Duodenal mucosa (tissue), 2 donors: ENCODE data around the gene MYH10.

ENCODE experiments used
- H3K27ac ChIP-seq: one replicate; pipeline ENCODE4 v1.7.0; 2013; ENCODE audit warnings: low read depth, low read length
- H3K27me3 ChIP-seq, 2 donors: one replicate each; pipeline ENCODE4 v1.7.0; 2013; ENCODE audit warnings: low read length in 2 of 2, control low read depth in 1 of 2; ENCODE audit not compliant: insufficient read depth in 2 of 2, control insufficient read depth in 1 of 2
- H3K36me3 ChIP-seq, 2 donors: one replicate each; pipeline ENCODE4 v1.7.0; 2013; ENCODE audit warnings: low read length in 2 of 2, control low read depth in 1 of 2; ENCODE audit not compliant: insufficient read depth in 2 of 2, control insufficient read depth in 1 of 2
- H3K4me1 ChIP-seq, 2 donors: one replicate each; pipeline ENCODE4 v1.7.0; 2013; ENCODE audit warnings: low read length in 2 of 2, control low read depth in 1 of 2; ENCODE audit not compliant: insufficient read depth in 2 of 2, control insufficient read depth in 1 of 2
- H3K4me3 ChIP-seq, 2 donors: one replicate each; pipeline ENCODE4 v1.7.0; 2013; ENCODE audit warnings: low read length in 2 of 2, low read depth in 1 of 2
- H3K9ac ChIP-seq, 2 donors: one replicate each; pipeline ENCODE4 v1.7.0; 2013; ENCODE audit warnings: low read length in 2 of 2, low read depth in 1 of 2
- H3K9me3 ChIP-seq, 2 donors: one replicate each; pipeline ENCODE4 v1.7.0; 2013; ENCODE audit warnings: low read length in 2 of 2, control low read depth in 1 of 2; ENCODE audit not compliant: control insufficient read depth in 1 of 2

Gene MYH10

GRCh38 chr17:8464941-8465340 is 165.6 kb downstream of the MYH10 start:
- Histone ChIP-seq H3K36me3 (peaks cover 54 to 83% of the 10 kb centered on the region in 2 donors), H3K9ac (no peak overlapping the region), H3K4me1 (no peaks in the 10 kb centered on the region), H3K27ac (no peak overlapping the region), H3K27me3 (no peaks in the 10 kb centered on the region), H3K4me3 (no peak overlapping the region), H3K9me3 (no peaks in the 10 kb centered on the region)

DNA sequence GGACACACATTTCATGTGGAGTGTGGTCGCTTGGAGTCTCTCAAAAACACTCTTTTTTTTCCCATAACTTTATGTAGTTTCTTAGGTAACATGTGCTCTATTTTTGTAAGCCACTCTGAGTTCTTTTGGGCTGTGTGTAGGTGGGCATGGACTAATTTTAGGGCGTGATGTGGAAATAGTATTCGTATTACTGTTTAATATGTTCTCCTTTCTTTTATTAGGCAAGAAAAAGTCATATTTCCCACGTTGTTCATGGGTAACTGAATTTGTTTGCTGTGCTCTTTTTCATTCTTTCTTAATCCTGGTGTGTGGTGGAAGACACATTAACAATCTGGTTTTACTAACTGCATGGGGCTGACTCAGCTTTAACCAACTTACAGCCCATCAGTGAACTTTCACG is 167.4 kb downstream of the MYH10 start:
- Histone ChIP-seq H3K9me3 (no peaks in the 10 kb centered on the region), H3K4me1 (no peaks in the 10 kb centered on the region), H3K27ac (no peak overlapping the region), H3K9ac (no peak overlapping the region), H3K27me3 (no peaks in the 10 kb centered on the region), H3K36me3 (peaks cover 56 to 96% of the 10 kb centered on the region in 2 donors), H3K4me3 (no peak overlapping the region)

- H3K4me1 ChIP-seq = no peaks in the 10 kb centered on the region
- H3K9me3 ChIP-seq = no peaks in the 10 kb centered on the region
- H3K9ac ChIP-seq = no peak overlapping the region
- peaks cover 59 to 96% of the 10 kb centered on the region in 2 donors for H3K36me3 ChIP-seq
- H3K27ac ChIP-seq = no peak overlapping the region
- no peak overlapping the region for H3K4me3 ChIP-seq
- H3K27me3 ChIP-seq = no peaks in the 10 kb centered on the region
Observed at GRCh38 chr17:8462564-8462963, 168.0 kb downstream of the MYH10 start.

DNA sequence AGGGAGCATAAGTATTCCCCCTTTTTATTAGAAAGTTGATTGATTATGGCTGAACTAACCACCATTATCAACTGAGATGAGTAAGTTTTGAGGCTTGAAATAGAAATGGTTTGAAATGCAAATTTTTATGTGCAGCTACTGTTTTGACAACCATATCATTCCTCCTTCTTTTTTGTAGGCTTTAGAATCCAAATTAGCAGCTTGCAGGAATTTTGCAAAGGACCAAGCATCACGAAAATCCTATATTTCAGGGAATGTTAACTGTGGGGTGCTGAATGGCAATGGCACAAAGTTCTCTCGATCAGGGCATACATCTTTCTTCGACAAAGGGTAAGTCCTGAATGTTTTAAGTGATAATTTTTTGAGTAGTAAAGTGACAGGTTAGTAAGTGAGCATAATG is 170.7 kb downstream of the MYH10 start:
- H3K9me3 ChIP-seq = no peaks in the 10 kb centered on the region
- no peak overlapping the region for H3K9ac ChIP-seq
- no peak overlapping the region for H3K4me3 ChIP-seq
- no peaks in the 10 kb centered on the region for H3K27me3 ChIP-seq
- H3K36me3 ChIP-seq = peaks cover 54 to 94% of the 10 kb centered on the region in 2 donors
- H3K4me1 ChIP-seq = no peaks in the 10 kb centered on the region
- H3K27ac ChIP-seq = no peak overlapping the region

DNA sequence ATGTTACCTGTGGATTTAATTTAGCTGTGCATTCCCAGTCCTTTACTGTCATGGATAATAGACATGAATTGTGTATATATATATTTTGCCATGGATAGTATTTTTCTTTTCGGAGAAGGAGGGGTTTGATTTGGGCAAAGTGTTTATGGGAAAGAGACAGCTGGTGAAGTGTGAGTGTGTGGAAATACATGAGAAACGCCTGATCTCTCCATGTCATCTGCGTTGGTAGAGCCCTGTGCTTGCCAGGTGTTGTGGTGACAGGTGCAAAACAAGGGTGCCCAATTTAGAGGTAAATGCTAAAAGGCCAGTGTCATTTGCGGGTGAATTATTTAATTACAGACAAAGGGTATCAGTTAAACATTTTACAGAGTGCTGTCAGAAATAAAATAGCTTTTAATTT is 171.4 kb downstream of the MYH10 start:
- no peaks in the 10 kb centered on the region for H3K27me3 ChIP-seq
- H3K4me1 ChIP-seq = no peaks in the 10 kb centered on the region
- H3K27ac ChIP-seq = no peak overlapping the region
- H3K4me3 ChIP-seq = no peak overlapping the region
- H3K9ac ChIP-seq = no peak overlapping the region
- peaks cover 53 to 96% of the 10 kb centered on the region in 2 donors for H3K36me3 ChIP-seq
- H3K9me3 ChIP-seq = no peaks in the 10 kb centered on the region

DNA sequence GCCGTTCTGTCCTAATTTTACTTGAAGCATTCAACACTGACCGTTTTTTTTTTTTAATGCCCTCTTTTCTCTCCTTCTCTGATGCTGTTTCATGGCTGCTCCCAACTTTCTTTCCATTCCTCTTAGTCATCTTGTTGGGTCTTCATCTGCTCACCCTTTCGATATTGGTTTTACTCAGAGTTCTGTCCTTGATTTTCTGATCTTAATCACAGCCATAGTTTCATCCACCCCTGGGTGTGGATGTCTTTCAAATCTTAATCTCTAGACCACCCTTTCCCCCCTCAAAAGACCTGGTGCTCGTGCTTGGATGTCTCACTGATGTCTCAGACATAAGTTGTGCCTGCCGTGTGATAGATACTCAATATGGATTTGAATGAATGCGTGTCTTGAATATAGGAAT is 172.4 kb downstream of the MYH10 start:
- Histone ChIP-seq H3K9me3 (no peaks in the 10 kb centered on the region), H3K4me3 (no peak overlapping the region), H3K4me1 (no peaks in the 10 kb centered on the region), H3K27ac (no peak overlapping the region), H3K27me3 (no peaks in the 10 kb centered on the region), H3K9ac (no peak overlapping the region), H3K36me3 (peaks cover 43 to 96% of the 10 kb centered on the region in 2 donors)

DNA sequence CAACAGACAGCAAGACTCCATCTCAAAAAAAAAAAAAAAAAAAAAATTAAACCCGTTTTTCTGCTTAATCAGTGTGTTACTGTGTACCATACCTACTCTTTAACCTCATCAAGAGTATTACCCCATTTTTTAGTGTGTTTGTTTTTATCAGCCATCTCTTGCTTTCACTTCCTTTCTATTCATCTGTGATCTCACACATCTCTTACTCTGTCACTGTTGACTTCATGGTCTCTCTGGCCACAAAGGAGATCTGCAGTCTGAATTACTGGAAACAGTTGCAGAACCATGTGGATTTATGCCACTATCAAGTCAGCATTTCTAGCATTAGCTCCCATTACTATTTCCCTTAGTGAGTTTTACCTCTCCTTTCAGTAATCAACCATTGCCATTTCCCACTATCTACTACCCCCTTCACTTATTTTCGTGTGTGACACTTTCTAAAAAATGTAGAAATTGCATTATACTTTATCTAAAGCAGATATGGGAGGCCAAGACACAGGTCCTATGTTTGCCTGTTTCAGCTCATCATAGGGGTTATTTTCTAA is 174.8 kb downstream of the MYH10 start:
- Histone ChIP-seq H3K4me3 (no peak overlapping the region), H3K36me3 (peaks cover 30 to 82% of the 10 kb centered on the region in 2 donors), H3K27ac (no peak overlapping the region), H3K27me3 (no peaks in the 10 kb centered on the region), H3K9me3 (no peaks in the 10 kb centered on the region), H3K4me1 (peaks cover 3 to 6% of the 10 kb centered on the region in 2 donors), H3K9ac (no peak overlapping the region)

DNA sequence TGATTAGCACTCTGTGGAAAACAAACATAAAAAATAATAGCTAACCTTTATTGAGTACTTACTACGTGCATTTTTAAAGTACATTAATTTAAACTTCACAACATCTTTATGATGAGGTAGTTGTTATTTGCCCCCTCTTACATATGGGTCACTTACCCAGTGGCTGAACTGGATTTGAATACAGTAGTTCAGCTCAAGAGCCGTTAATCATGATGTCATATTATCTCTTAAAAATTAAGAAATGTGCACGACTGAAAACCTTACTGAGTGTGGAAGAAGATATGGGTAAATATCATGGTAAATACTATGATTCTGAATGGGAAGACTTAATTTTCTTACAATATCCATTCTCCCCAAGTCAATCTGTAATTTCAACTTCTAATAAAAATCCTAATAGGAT is 177.2 kb downstream of the MYH10 start:
- no peaks in the 10 kb centered on the region for H3K27me3 ChIP-seq
- H3K27ac ChIP-seq = no peak overlapping the region
- H3K4me1 ChIP-seq = peaks cover 3 to 6% of the 10 kb centered on the region in 2 donors
- no peak overlapping the region for H3K4me3 ChIP-seq
- H3K36me3 ChIP-seq = peaks cover 20 to 74% of the 10 kb centered on the region in 2 donors
- H3K9me3 ChIP-seq = no peaks in the 10 kb centered on the region
- H3K9ac ChIP-seq = no peak overlapping the region

DNA sequence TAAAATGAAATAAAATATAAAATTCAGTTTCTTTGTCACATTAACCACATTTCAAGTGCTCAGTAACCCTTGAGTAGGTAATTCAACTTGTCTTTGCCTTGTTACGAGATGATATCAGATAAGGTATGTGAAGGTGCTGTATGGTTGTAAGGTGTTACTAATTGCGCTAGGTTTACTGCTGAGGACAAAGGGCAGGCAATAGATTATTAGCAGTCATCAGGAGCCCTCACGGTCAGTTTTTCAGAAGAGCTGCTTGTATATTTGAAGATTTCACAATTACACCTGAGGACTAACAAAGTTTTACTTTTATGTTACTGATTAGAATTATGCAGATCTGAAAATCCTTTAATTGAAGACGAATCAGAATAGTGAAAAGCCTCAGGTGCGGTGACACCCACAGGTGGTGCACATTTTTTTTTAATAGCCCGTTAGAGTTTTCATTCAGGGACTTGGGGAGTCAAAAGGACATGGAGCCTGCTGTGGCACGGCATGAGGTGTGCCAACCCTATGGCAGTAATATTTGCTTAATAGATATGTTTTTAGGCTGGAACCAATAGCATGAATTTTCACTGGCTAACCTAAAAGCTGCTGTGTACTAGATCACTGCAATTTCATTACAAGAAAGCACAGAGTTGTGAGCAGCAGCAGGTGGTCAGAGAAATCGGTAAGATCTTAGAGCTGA is 178.5 kb downstream of the MYH10 start:
- H3K27me3 ChIP-seq = no peaks in the 10 kb centered on the region

DNA sequence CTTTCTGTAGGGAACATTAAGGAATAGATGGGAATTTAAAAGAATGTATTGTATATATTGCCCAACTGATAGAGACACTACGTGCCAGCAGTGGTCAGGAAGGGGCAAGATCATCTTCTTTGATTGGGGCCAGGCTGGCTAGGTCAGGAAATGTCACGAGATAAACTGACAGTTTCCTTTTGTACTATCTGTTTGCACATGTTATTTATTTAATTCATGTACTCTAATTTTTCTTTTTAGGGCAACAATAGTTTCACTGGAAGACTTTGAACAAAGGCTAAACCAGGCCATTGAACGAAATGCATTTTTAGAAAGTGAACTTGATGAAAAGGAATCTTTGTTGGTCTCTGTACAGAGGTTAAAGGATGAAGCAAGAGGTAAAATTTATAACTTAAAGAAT is 182.2 kb downstream of the MYH10 start:
- H3K4me3 ChIP-seq = no peak overlapping the region
- H3K27me3 ChIP-seq = no peaks in the 10 kb centered on the region
- no peak overlapping the region for H3K9ac ChIP-seq
- H3K27ac ChIP-seq = no peak overlapping the region
- H3K36me3 ChIP-seq = peaks cover 27 to 71% of the 10 kb centered on the region in 2 donors
- H3K4me1 ChIP-seq = peaks cover 3 to 6% of the 10 kb centered on the region in 2 donors
- no peaks in the 10 kb centered on the region for H3K9me3 ChIP-seq

More for the DNA sequence above, 178.5 kb downstream of the MYH10 start:
- H3K4me1 ChIP-seq = peaks cover 3 to 6% of the 10 kb centered on the region in 2 donors
- H3K4me3 ChIP-seq = no peak overlapping the region
- H3K27ac ChIP-seq = no peak overlapping the region
- H3K9ac ChIP-seq = no peak overlapping the region
- H3K9me3 ChIP-seq = no peaks in the 10 kb centered on the region
- H3K36me3 ChIP-seq = peaks cover 13 to 70% of the 10 kb centered on the region in 2 donors
